Measurements from ENCODE around the gene DAB2IP.

The DAB2IP gene

GRCh38 chr9:121608168-121608853 is 43.1 kb upstream of the DAB2IP start:
- peaks cover 8% of the 10 kb centered on the region for H3K27me3 Mint-ChIP-seq (ENCODE audit: low read depth)
- no peaks in the 10 kb centered on the region for H3K36me3 Mint-ChIP-seq (ENCODE audit: low read depth)
- H3K27ac Mint-ChIP-seq, result peak overlapping the region in 2 of 3 experiments; percentile 2 to 10
- H3K4me3 Mint-ChIP-seq, result no peak overlapping the region
- no peak for TF ChIP-seq CTCF (IDR thresholded peaks at IDR 0.05; ENCODE audit: unreplicated experiment in 3 of 3)
- H3K4me1 Mint-ChIP-seq, result peaks cover 44% of the 10 kb centered on the region
- H3K9me3 Mint-ChIP-seq, result no peaks in the 10 kb centered on the region

GRCh38 chr9:121609822-121610637 is 41.4 kb upstream of the DAB2IP start:
- Mint-ChIP-seq H3K36me3 (ENCODE audit: low read depth) (no peaks in the 10 kb centered on the region), H3K9me3 (no peaks in the 10 kb centered on the region), H3K27me3 (ENCODE audit: low read depth) (peaks cover 12% of the 10 kb centered on the region)

DNA sequence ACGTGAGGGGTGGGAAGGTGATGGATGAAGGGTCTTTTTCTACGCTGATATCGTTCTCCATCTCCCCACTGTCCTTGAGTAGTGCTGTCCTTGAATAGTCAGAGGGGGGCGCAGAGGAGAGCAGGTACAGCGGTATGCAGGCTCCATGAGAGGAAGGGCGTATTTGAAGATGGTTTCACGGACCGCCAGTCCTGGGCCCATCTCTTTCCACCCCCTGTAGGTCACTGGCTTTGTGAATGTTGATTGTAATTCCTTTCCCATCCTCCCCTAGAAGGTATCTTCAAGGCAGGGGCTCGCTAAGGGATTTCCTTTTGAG is 40.8 kb upstream of the DAB2IP start:
- Mint-ChIP-seq H3K27ac (peak overlapping the region in 1 of 3 experiments; percentile 55), H3K36me3 (ENCODE audit: low read depth) (no peaks in the 10 kb centered on the region), H3K4me1 (peaks cover 43% of the 10 kb centered on the region), H3K9me3 (no peaks in the 10 kb centered on the region), H3K4me3 (no peak overlapping the region), H3K27me3 (ENCODE audit: low read depth) (peaks cover 12% of the 10 kb centered on the region)
- no peak for TF ChIP-seq CTCF (IDR thresholded peaks at IDR 0.05; ENCODE audit: unreplicated experiment in 3 of 3)

More at GRCh38 chr9:121609822-121610637, 41.4 kb upstream of the DAB2IP start:
- Mint-ChIP-seq H3K4me1 (peaks cover 43% of the 10 kb centered on the region), H3K4me3 (no peak overlapping the region), H3K27ac (peak overlapping the region in 2 of 3 experiments; percentile 55 to 56)
- no peak for TF ChIP-seq CTCF (IDR thresholded peaks at IDR 0.05; ENCODE audit: unreplicated experiment in 3 of 3)

DNA sequence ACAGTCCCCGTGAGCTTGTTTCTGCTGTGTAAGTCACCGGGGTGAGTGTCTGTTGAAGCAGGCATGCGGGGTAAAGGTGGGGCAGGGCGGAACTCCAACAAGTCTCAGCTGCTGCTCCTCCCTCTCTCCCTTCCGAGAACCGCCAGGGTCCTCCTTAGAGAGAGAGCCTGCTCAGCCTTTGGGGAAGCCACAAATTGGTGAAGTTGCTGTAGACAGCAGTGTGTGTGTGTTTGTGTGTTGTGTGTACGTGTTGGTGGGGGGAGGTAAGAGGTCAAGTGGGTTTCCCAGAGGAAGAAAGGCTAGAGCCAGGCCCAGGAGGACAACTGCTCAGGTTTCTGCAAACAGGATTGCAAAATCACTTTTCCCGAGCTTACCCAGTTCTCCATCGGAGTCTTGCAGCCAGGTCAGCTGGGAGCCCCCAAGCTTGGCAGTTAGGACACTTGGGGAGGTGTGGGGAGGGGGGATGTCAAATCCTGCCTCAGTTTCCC is 38.9 kb upstream of the DAB2IP start:
- peaks cover 36% of the 10 kb centered on the region for H3K4me1 Mint-ChIP-seq
- no peak for TF ChIP-seq CTCF (IDR thresholded peaks at IDR 0.05; ENCODE audit: unreplicated experiment in 3 of 3)
- H3K36me3 Mint-ChIP-seq (ENCODE audit: low read depth), result no peaks in the 10 kb centered on the region
- peaks cover 19% of the 10 kb centered on the region for H3K27me3 Mint-ChIP-seq (ENCODE audit: low read depth)
- no peaks in the 10 kb centered on the region for H3K9me3 Mint-ChIP-seq
- no peak overlapping the region for H3K4me3 Mint-ChIP-seq
- H3K27ac Mint-ChIP-seq, result peak overlapping the region in 1 of 3 experiments; percentile 1

DNA sequence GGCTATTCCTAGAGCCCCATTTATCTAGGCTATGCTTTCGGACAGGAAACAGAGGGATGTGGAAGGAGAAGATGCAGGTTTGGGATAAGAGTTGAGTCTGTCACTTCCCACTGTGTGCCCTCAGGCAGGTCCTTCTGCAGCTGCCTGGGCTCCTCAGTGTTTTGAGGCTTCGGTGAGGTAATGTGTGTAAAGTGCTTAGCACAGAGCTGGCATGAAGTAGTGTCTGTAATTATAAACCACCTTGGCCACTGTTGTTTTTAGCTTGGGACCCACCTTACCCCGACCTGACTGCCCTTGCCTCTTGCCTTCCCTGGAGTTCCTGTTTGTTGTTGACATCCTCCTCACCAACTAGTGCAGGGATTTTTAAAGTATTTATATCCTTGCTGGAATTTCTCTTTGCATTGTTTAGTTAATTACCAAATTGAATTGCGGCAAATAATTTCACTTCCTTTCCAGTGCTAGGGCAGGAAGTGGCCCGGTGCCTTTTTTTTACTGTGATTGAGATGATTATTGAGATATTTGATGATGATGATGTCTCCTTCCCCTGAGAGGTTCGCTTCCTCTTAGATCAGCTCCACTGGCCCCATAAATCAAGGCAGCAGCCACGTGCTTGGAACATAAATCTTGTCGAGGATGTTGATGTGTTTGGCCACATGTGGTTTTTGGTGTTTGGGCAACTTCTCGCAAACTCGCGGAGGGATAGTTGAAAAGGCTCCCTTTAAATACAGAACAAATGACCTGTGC is 38.3 kb upstream of the DAB2IP start:
- Mint-ChIP-seq H3K4me1 (peaks cover 29% of the 10 kb centered on the region), H3K36me3 (ENCODE audit: low read depth) (no peaks in the 10 kb centered on the region), H3K27ac (peak overlapping the region in 1 of 3 experiments; percentile 10), H3K4me3 (no peak overlapping the region), H3K27me3 (ENCODE audit: low read depth) (peaks cover 19% of the 10 kb centered on the region), H3K9me3 (no peaks in the 10 kb centered on the region)
- no peak for TF ChIP-seq CTCF (IDR thresholded peaks at IDR 0.05; ENCODE audit: unreplicated experiment in 3 of 3)

All from nephron (organoid).